Peyer's patch (tissue), 4 donors: ENCODE data around the gene KATNA1. TPM values are rescaled to one million over a fixed set of nuclear protein-coding genes. Genes with fewer than 3 reads are reported as not detected.
"Not testable (repeated sequence)": the region's sequence is repeated elsewhere in the genome, so short reads cannot be mapped to it uniquely, and the experiment has no call there.

Experiments
- DNase-seq, 3 donors: peaks; one replicate each; pipeline ENCODE4 v3.0.0-alpha.2; 2017 to 2019
- H3K27ac ChIP-seq, 4 donors: fragments of 200-600 bp; sonication (generic); one replicate each; pipeline ENCODE4 v1.5.1; 2016 to 2019
- H3K27me3 ChIP-seq, 2 donors: fragments of 200-600 bp; sonication (generic); one replicate each; pipeline ENCODE4 v1.5.1; 2019
- H3K36me3 ChIP-seq, 3 donors: fragments of 200-600 bp; sonication (generic); one replicate each; pipeline ENCODE4 v1.5.1; 2016 to 2019
- H3K4me1 ChIP-seq, 4 donors: fragments of 200-600 bp; sonication (generic); one replicate each; pipeline ENCODE4 v1.5.1; 2016 to 2019
- H3K4me3 ChIP-seq, 4 donors: fragments of 200-600 bp; sonication (generic); 1 replicate in 3 of 4; 2 replicates in 1 of 4; pipeline ENCODE4 v1.5.1; 2016 to 2019; ENCODE audit warnings: mild to moderate bottlenecking in 1 of 4
- H3K9me3 ChIP-seq, 4 donors: fragments of 200-600 bp; sonication (generic); one replicate each; pipeline ENCODE4 v1.5.1; 2016 to 2019; ENCODE audit warnings: mild to moderate bottlenecking in 1 of 4
- CTCF ChIP-seq, 6 experiments: fragments of 450-650 bp in 4 of 6; fragments of 200-600 bp in 2 of 6; sonication (generic) in 1 of 6; IDR thresholded peaks; one replicate each; pipeline ENCODE4 v1.5.1; 2017 to 2019; ENCODE audit warnings: antibody characterized with exemption in 6 of 6, mild to moderate bottlenecking in 3 of 6, moderate library complexity in 1 of 6
- POLR2A ChIP-seq, 2 donors: fragments of 450-650 bp; IDR thresholded peaks; one replicate each; pipeline ENCODE4 v1.5.1; 2017; ENCODE audit warnings: antibody characterized with exemption in 2 of 2, mild to moderate bottlenecking in 2 of 2, moderate library complexity in 2 of 2
- total RNA-seq, 4 donors: library from RNA; depleted of rRNA; stranded (reverse); fragments of >200 nt; gene quantifications; one replicate each; pipeline ENCODE4 v1.1.0, GENCODE V29; 2016

The KATNA1 gene
- total RNA-seq, 4 donors from 2014 or later, result 10.3 to 33.8 (median 15.0) TPM

DNA sequence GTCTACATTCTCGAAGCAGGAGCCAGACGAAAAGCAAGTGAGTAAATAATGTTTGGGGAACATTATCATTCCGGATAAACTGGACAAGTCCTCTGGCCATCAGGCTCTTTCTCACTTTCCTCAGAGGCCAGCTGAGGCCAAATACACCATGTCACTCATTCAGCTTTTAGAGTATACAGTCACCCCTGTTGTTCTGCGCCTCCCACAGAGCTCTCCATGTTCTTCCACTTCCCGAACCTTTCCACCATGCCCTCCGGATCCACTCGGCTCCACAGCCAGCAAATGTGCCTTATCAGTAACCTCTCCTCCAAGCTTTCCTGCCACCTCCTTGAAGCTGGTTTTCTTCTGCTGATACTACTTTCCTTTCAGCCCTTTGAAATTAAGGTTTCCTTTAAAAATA is 37.7 kb upstream of the KATNA1 start:
- Histone ChIP-seq H3K27ac (no peak overlapping the region), H3K27me3 (no peaks in the 10 kb centered on the region), H3K36me3 (peaks cover 0 to 65% (median 0%) of the 10 kb centered on the region in 3 donors), H3K4me3 (no peak overlapping the region), H3K4me1 (no peaks in the 10 kb centered on the region), H3K9me3 (no peaks in the 10 kb centered on the region)
- DNase-seq, result no peak
- TF ChIP-seq POLR2A (IDR thresholded peaks at IDR 0.05), result no peak
- TF ChIP-seq CTCF (IDR thresholded peaks at IDR 0.05), result no peak

DNA sequence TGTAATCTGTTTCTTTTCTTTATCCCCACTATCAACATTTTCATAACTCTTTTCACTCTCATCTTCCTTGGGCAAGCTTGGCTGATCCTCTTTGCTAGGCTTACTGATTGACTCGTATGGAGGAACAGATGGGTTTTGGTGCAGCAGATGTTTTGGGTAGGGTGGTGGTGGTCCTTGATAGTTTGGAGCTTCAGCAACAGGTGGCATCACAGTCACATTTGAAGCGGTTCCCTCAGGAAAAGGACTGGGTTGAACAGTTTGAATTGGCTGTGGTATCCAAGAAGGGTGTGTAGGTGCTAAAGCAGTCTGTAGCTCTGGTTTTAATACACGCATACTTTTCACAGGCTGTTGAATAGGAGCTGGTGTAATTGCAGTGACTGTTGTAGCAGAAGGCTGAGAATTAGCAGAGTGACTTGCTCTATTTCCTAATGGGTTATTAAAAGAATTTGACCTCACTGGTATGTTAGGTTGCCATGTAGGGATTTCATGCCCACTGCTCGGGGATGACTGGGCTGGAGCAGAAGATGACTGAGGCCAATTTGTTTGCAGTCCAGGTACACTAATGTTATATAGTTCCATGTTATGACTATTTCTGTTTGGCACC is 34.8 kb upstream of the KATNA1 start:
- no peak for TF ChIP-seq CTCF (IDR thresholded peaks at IDR 0.05)
- no peak for TF ChIP-seq POLR2A (IDR thresholded peaks at IDR 0.05)
- H3K4me3 ChIP-seq, result no peak overlapping the region

DNA sequence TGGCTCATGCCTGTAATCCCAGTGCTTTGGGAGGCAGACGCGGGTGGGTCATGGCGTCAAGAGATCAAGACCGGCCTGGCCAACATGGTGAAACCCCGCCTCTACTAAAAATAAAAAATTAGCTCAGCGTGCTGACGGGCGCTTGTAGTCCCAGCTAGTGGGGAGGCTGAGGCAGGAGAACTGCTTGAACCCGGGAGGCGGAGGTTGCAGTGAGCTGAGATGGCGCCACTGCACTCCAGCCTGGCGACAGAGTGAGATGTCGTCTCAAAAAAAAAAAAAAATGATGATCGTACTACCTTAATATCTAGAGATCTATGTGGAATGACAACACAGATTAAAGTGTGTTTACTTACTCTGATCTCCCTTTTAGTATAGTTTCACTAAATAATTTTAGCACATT is 33.3 kb upstream of the KATNA1 start:
- H3K4me1 ChIP-seq, DNase-seq, H3K27ac ChIP-seq, H3K4me3 ChIP-seq, H3K27me3 ChIP-seq, H3K9me3 ChIP-seq: not testable (repeated sequence)
- peaks cover 0 to 47% (median 0%) of the 10 kb centered on the region in 3 donors for H3K36me3 ChIP-seq

More for the DNA sequence above, 34.8 kb upstream of the KATNA1 start:
- Histone ChIP-seq H3K27me3 (no peaks in the 10 kb centered on the region), H3K4me1 (no peaks in the 10 kb centered on the region), H3K36me3 (peaks cover 0 to 49% (median 0%) of the 10 kb centered on the region in 3 donors), H3K27ac (no peak overlapping the region), H3K9me3 (no peaks in the 10 kb centered on the region)
- no peak for DNase-seq

GRCh38 chr6:149681209-149681608 is 32.7 kb upstream of the KATNA1 start:
- H3K9me3 ChIP-seq, result no peaks in the 10 kb centered on the region
- no peak for DNase-seq
- no peak for TF ChIP-seq CTCF (IDR thresholded peaks at IDR 0.05)
- no peak for TF ChIP-seq POLR2A (IDR thresholded peaks at IDR 0.05)
- no peaks in the 10 kb centered on the region for H3K4me1 ChIP-seq
- no peak overlapping the region for H3K27ac ChIP-seq
- peaks cover 0 to 53% (median 0%) of the 10 kb centered on the region in 3 donors for H3K36me3 ChIP-seq
- no peaks in the 10 kb centered on the region for H3K27me3 ChIP-seq
- no peak overlapping the region for H3K4me3 ChIP-seq

DNA sequence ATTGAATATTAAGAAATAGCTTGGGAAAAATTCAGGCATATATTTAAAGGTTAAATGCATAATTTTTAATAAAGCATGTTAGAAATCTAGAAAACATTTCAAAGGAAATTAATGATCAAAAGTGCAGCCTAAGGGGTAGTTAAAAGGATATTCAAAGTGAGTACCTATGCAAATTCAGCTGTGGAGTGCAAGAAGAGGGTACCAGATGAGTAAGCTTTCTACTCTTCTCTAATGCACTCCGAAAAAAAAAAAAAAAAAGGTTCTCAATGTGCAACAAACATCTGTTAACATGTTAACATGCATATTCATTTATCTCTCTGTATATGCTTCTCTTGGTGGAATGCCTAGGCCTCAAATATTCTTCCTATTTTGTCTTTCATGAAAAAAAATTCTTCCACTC is 32.0 kb upstream of the KATNA1 start:
- H3K4me3 ChIP-seq, result no peak overlapping the region
- no peaks in the 10 kb centered on the region for H3K27me3 ChIP-seq
- no peaks in the 10 kb centered on the region for H3K4me1 ChIP-seq
- no peak for TF ChIP-seq CTCF (IDR thresholded peaks at IDR 0.05)
- no peak for TF ChIP-seq POLR2A (IDR thresholded peaks at IDR 0.05)
- H3K9me3 ChIP-seq, result no peaks in the 10 kb centered on the region
- H3K27ac ChIP-seq, result no peak overlapping the region
- no peak for DNase-seq
- H3K36me3 ChIP-seq, result peaks cover 0 to 60% (median 0%) of the 10 kb centered on the region in 3 donors

DNA sequence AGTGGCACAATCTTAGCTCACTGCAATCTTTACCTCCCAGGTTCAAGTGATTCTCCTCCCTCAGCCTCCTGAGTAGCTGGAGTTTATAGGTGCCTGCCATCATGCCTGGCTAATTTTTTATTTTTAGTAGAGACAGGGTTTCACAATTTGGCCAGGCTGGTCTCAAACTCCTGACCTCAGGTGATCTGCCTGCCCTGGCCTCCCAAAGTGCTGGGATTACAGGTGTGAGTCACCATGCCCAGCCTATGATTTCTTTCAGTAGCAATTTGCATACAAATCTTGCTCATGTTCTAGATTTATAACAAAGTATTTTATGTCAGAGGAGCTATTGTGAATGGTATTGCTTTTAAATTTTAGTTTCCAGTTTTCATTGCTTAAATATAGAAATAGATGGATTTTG is 23.8 kb upstream of the KATNA1 start:
- not testable (repeated sequence) for DNase-seq

DNA sequence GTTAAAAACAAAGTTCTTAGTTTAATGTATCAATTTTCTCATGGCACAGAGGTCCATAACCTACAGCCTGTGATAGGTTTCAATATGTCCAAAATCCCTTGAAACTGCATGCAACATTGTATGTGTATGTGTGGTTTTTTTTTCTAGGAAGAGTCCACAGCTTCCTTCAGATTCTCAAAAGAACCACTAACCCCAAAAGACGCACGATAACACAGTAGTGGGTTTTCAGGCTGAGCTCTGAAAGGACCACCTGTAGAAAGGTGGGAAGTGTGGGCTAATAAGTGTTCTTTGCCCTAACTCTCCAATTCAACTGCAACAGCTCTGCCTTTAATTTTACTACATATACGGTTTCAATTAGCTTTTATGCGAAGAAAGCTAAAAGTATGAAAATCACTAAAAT is 11.5 kb upstream of the KATNA1 start:
- H3K36me3 ChIP-seq, result peaks cover 0 to 56% (median 0%) of the 10 kb centered on the region in 3 donors
- H3K27me3 ChIP-seq, result no peaks in the 10 kb centered on the region
- H3K9me3 ChIP-seq, result no peaks in the 10 kb centered on the region
- TF ChIP-seq POLR2A (IDR thresholded peaks at IDR 0.05) (no peak), CTCF (IDR thresholded peaks at IDR 0.05) (no peak)
- no peak for DNase-seq
- H3K4me3 ChIP-seq, result no peak overlapping the region
- H3K4me1 ChIP-seq, result no peaks in the 10 kb centered on the region
- H3K27ac ChIP-seq, result no peak overlapping the region

More for the DNA sequence above, 23.8 kb upstream of the KATNA1 start:
- H3K27me3 ChIP-seq, H3K4me1 ChIP-seq, H3K9me3 ChIP-seq, H3K27ac ChIP-seq, H3K4me3 ChIP-seq: not testable (repeated sequence)
- H3K36me3 ChIP-seq, result peaks cover 0 to 89% (median 0%) of the 10 kb centered on the region in 3 donors
